GM18870 (cell line): Measurements from ENCODE around the gene FBXO21.

Experiments
- ATAC-seq: cut with Tn5 transposase; IDR thresholded peaks from one replicate; pipeline ENCODE4 v1.9.1; 2021; ENCODE audit warnings: moderate library complexity; ENCODE audit not compliant: unreplicated experiment

FBXO21 gene

GRCh38 chr12:117140397-117141096 is 49.7 kb downstream of the FBXO21 start:
- no peak for ATAC-seq

GRCh38 chr12:117139025-117139717 is 51.1 kb downstream of the FBXO21 start:
- ATAC-seq, result no peak

GRCh38 chr12:117134721-117135120 is 55.5 kb downstream of the FBXO21 start:
- no peak for ATAC-seq

- ATAC-seq, result no peak
Measured at GRCh38 chr12:117134059-117134458, 56.2 kb downstream of the FBXO21 start.

GRCh38 chr12:117130801-117131200 is 59.5 kb downstream of the FBXO21 start:
- no peak for ATAC-seq

- ATAC-seq, result no peak
Measured at GRCh38 chr12:117129391-117129790, 60.9 kb downstream of the FBXO21 start.

GRCh38 chr12:117127933-117128823 is 62.1 kb downstream of the FBXO21 start:
- ATAC-seq, result no peak

GRCh38 chr12:117126335-117126734 is 63.9 kb downstream of the FBXO21 start:
- ATAC-seq, result no peak

GRCh38 chr12:117125767-117126166 is 64.5 kb downstream of the FBXO21 start:
- no peak for ATAC-seq

GRCh38 chr12:117125272-117125613 is 65.0 kb downstream of the FBXO21 start:
- no peak for ATAC-seq

- no peak for ATAC-seq
Measured at GRCh38 chr12:117124421-117125271, 65.6 kb downstream of the FBXO21 start.

GRCh38 chr12:117121441-117121840 is 68.8 kb downstream of the FBXO21 start:
- ATAC-seq, result no peak

- ATAC-seq, result no peak
Measured at GRCh38 chr12:117120787-117121186, 69.5 kb downstream of the FBXO21 start.

- ATAC-seq, result no peak
Measured at GRCh38 chr12:117119592-117120198, 70.6 kb downstream of the FBXO21 start.

GRCh38 chr12:117118838-117119591 is 71.3 kb downstream of the FBXO21 start:
- ATAC-seq, result no peak

- no peak for ATAC-seq
Measured at GRCh38 chr12:117114784-117115183, 75.5 kb downstream of the FBXO21 start.

- ATAC-seq, result no peak
Measured at GRCh38 chr12:117113231-117113630, 77.0 kb downstream of the FBXO21 start.

GRCh38 chr12:117111821-117112595 is 78.3 kb downstream of the FBXO21 start:
- no peak for ATAC-seq

- ATAC-seq, result no peak
Measured at GRCh38 chr12:117111386-117111785, 78.9 kb downstream of the FBXO21 start.
